ENCODE data around the gene LCN1. TPM values are rescaled to one million over a fixed set of nuclear protein-coding genes. Genes with fewer than 3 reads are reported as not detected.

LCN1 gene
- polyA plus RNA-seq, 1 donor (not counting 4 experiments of a cell fraction or from before 2014, with no cell fraction given) = not detected

DNA sequence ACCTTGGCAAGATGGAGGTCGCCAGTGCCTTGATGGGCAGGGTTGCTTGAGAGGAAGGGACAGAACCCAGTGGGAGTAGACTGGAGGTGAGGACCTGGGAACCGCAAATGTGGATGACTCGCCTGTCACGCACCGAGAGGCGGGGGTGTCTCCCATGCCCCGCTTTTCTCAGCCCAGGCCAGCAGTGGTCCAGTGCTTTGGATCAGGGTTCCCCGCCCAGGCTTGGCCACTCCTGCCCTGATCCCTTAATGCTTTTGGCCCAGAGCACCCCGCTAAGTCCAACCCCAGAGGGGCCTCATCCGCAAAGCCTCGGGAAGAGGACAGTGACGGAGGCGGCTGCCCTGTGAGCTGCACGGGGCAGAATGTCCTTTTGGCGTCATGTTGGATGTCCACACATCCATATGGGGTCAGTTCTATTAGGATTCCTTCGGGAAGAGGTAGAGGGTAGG is 18.3 kb upstream of the LCN1 start:
- H3K4me3 ChIP-seq (ENCODE audit: control insufficient read depth in 2 of 3, extremely low read depth in 1 of 3, insufficient read depth in 2 of 3, low read depth in 1 of 3, low read length in 3 of 3) = no peak overlapping the region
- FAIRE-seq (no peak), DNase-seq (ENCODE audit: low read depth, low spot score) (no peak)
- no peak overlapping the region for H3K27ac ChIP-seq (ENCODE audit: control insufficient read depth, insufficient read depth, low read length)
- H3K4me2 ChIP-seq (ENCODE audit: control insufficient read depth, extremely low read depth, insufficient read depth, low read depth, low read length) = no peak overlapping the region
- no peak overlapping the region for H2AFZ ChIP-seq (ENCODE audit: control insufficient read depth, low read length)
- peaks cover 14% of the 10 kb centered on the region for H3K4me1 ChIP-seq (ENCODE audit: control insufficient read depth, extremely low read depth, insufficient read depth, low read length)
- peaks cover 31% of the 10 kb centered on the region for H3K79me2 ChIP-seq (ENCODE audit: control insufficient read depth, insufficient read depth, low read length)
- dilution Hi-C loops (cut with MboI; ENCODE audit: extremely low pct_ligation_motif_present, low sequenced_read_pairs) = no loop called here
- no peaks in the 10 kb centered on the region for H3K27me3 ChIP-seq (ENCODE audit: control insufficient read depth, extremely low read depth, insufficient read depth, low read length)
- no peaks in the 10 kb centered on the region for H3K9me3 ChIP-seq (ENCODE audit: control insufficient read depth, low read depth, low read length)
- H4K20me1 ChIP-seq (ENCODE audit: control insufficient read depth, extremely low read depth, insufficient read depth, low read length) = peaks cover 5% of the 10 kb centered on the region
- TF ChIP-seq, protein P1, sequence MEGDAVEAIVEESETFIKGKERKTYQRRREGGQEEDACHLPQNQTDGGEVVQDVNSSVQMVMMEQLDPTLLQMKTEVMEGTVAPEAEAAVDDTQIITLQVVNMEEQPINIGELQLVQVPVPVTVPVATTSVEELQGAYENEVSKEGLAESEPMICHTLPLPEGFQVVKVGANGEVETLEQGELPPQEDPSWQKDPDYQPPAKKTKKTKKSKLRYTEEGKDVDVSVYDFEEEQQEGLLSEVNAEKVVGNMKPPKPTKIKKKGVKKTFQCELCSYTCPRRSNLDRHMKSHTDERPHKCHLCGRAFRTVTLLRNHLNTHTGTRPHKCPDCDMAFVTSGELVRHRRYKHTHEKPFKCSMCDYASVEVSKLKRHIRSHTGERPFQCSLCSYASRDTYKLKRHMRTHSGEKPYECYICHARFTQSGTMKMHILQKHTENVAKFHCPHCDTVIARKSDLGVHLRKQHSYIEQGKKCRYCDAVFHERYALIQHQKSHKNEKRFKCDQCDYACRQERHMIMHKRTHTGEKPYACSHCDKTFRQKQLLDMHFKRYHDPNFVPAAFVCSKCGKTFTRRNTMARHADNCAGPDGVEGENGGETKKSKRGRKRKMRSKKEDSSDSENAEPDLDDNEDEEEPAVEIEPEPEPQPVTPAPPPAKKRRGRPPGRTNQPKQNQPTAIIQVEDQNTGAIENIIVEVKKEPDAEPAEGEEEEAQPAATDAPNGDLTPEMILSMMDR (optimal IDR thresholded peaks at IDR 0.05 in 1 of 3, IDR thresholded peaks at IDR 0.05 in 1 of 3, conservative IDR thresholded peaks at IDR 0.05 in 1 of 3; ENCODE audit: extremely low read depth in 1 of 3, insufficient read depth in 2 of 3, low read length in 3 of 3) = no peak
- TF ChIP-seq EZH2 (IDR thresholded peaks at IDR 0.05; ENCODE audit: low read length) = no peak
- H3K36me3 ChIP-seq (ENCODE audit: control insufficient read depth in 2 of 2, extremely low read depth in 1 of 2, insufficient read depth in 2 of 2, low read length in 2 of 2) = peaks cover 21 to 24% of the 10 kb centered on the region in 2 experiments
- H3K9ac ChIP-seq (ENCODE audit: control insufficient read depth, extremely low read depth, insufficient read depth, low read length) = no peak overlapping the region
- H3K9me1 ChIP-seq (ENCODE audit: control insufficient read depth, extremely low read depth, insufficient read depth, low read length) = no peaks in the 10 kb centered on the region

- Histone ChIP-seq H3K4me1 (ENCODE audit: control insufficient read depth, extremely low read depth, insufficient read depth, low read length) (peaks cover 14% of the 10 kb centered on the region), H3K27me3 (ENCODE audit: control insufficient read depth, extremely low read depth, insufficient read depth, low read length) (no peaks in the 10 kb centered on the region), H3K9me1 (ENCODE audit: control insufficient read depth, extremely low read depth, insufficient read depth, low read length) (no peaks in the 10 kb centered on the region), H3K79me2 (ENCODE audit: control insufficient read depth, insufficient read depth, low read length) (peaks cover 31% of the 10 kb centered on the region), H2AFZ (ENCODE audit: control insufficient read depth, low read length) (no peak overlapping the region), H3K9me3 (ENCODE audit: control insufficient read depth, low read depth, low read length) (no peaks in the 10 kb centered on the region), H3K4me2 (ENCODE audit: control insufficient read depth, extremely low read depth, insufficient read depth, low read depth, low read length) (no peak overlapping the region), H4K20me1 (ENCODE audit: control insufficient read depth, extremely low read depth, insufficient read depth, low read length) (peaks cover 5% of the 10 kb centered on the region), H3K4me3 (ENCODE audit: control insufficient read depth in 2 of 3, extremely low read depth in 1 of 3, insufficient read depth in 2 of 3, low read depth in 1 of 3, low read length in 3 of 3) (no peak overlapping the region), H3K9ac (ENCODE audit: control insufficient read depth, extremely low read depth, insufficient read depth, low read length) (no peak overlapping the region), H3K36me3 (ENCODE audit: control insufficient read depth in 2 of 2, extremely low read depth in 1 of 2, insufficient read depth in 2 of 2, low read length in 2 of 2) (peaks cover 21 to 24% of the 10 kb centered on the region in 2 experiments), H3K27ac (ENCODE audit: control insufficient read depth, insufficient read depth, low read length) (no peak overlapping the region)
- no peak for TF ChIP-seq EZH2 (IDR thresholded peaks at IDR 0.05; ENCODE audit: low read length)
- TF ChIP-seq, protein P1 (optimal IDR thresholded peaks at IDR 0.05 in 1 of 3, IDR thresholded peaks at IDR 0.05 in 1 of 3, conservative IDR thresholded peaks at IDR 0.05 in 1 of 3; ENCODE audit: extremely low read depth in 1 of 3, insufficient read depth in 2 of 3, low read length in 3 of 3) = no peak
- dilution Hi-C loops (cut with MboI; ENCODE audit: extremely low pct_ligation_motif_present, low sequenced_read_pairs) = no loop called here
- no peak for FAIRE-seq
- no peak for DNase-seq (ENCODE audit: low read depth, low spot score)
These were observed 17.6 kb upstream of the LCN1 start for GRCh38 chr9:135503371-135504261.
